K562 (cell line): ENCODE results near the gene TMED10. TPM values are rescaled to one million over a fixed set of nuclear protein-coding genes. Genes with fewer than 3 reads are reported as not detected.

Experiments used
- ATAC-seq: fragments of 200-7000 bp; cut with Tn5 transposase; 3 replicates; pipeline ENCODE4 v1.9.1; 2020; ENCODE audit warnings: moderate library complexity
- BruUV-seq: library from RNA; stranded (reverse); fragments of 400-500 nt; replicated peaks from 2 replicates; lab custom pipeline; 2021; lab: Mats Ljungman, UMichigan
- CTCF ChIA-PET: fragments of 300-600 bp; formaldehyde crosslinking; extraction: SDS; loops from one replicate; lab custom pipeline; 2021; ENCODE audit warnings: low intra/inter-chr PET ratio; lab: Yijun Ruan, JAX
- POLR2A ChIA-PET: fragments of 300-600, 350-650 bp; sonication (Branson Sonifier 250); formaldehyde crosslinking; extraction: SDS; loops from one replicate; lab custom pipeline; 2021; ENCODE audit warnings: antibody characterized with exemption, inconsistent platforms; lab: Yijun Ruan, JAX
- DNase-seq, 4 experiments: peaks; one replicate each; pipeline versions ENCODE4 v3.0.0 to v3.0.0-alpha.2; 2011 to 2018; ENCODE audit warnings: low spot score in 3 of 4, mixed read lengths in 3 of 4; ENCODE audit errors: extremely low read depth in 1 of 4
- FAIRE-seq: peaks from 2 replicates; lab custom pipeline; 2011; peaks lifted over from hg19 to GRCh38; lab: Jason Lieb, UNC
- H2AFZ ChIP-seq: 2 replicates; pipeline ENCODE4 v1.6.0; 2011; ENCODE audit warnings: low read depth, low read length, control low read depth, inconsistent platforms
- H3K27ac ChIP-seq: fragments of 200-600 bp; 3 replicates; pipeline ENCODE4 v1.8.0; 2011; ENCODE audit warnings: low read depth, mild to moderate bottlenecking, control low read depth, inconsistent platforms, low read length, moderate library complexity, mixed read lengths; ENCODE audit errors: extremely low read depth
- H3K27me3 ChIP-seq, 2 experiments: fragments of 300-600 bp in 1 of 2; 2 replicates in 1 of 2; 3 replicates in 1 of 2; pipeline versions ENCODE4 v1.6.0 to v1.8.0; 2011; ENCODE audit warnings: inconsistent platforms in 2 of 2, low read length in 2 of 2, mild to moderate bottlenecking in 1 of 2, mixed read lengths in 1 of 2, moderate library complexity in 1 of 2; ENCODE audit not compliant: control insufficient read depth in 2 of 2, insufficient read depth in 2 of 2
- H3K36me3 ChIP-seq: fragments of 300-600 bp; 3 replicates; pipeline ENCODE4 v1.8.0; 2011; ENCODE audit warnings: mild to moderate bottlenecking, low read length, inconsistent platforms; ENCODE audit not compliant: control insufficient read depth, insufficient read depth
- H3K4me1 ChIP-seq, 2 experiments: fragments of 200-600 bp in 1 of 2; replicated peaks in 1 of 2; 2 replicates in 1 of 2; 3 replicates in 1 of 2; pipeline versions ENCODE4 v1.5.1 to v1.8.0; 2011; ENCODE audit warnings: inconsistent platforms in 2 of 2, low read length in 2 of 2, mild to moderate bottlenecking in 1 of 2, mixed read lengths in 1 of 2, moderate library complexity in 1 of 2; ENCODE audit not compliant: control insufficient read depth in 2 of 2, insufficient read depth in 2 of 2
- H3K4me2 ChIP-seq: 2 replicates; pipeline ENCODE4 v1.6.1; 2011; ENCODE audit warnings: low read length, control low read depth, inconsistent platforms, mixed read lengths; ENCODE audit not compliant: insufficient read depth
- H3K4me3 ChIP-seq: fragments of 200-600 bp; sonication (generic), shearing (Covaris generic); 2 replicates; pipeline ENCODE4 v1.5.1; 2016; ENCODE audit warnings: control low read depth, inconsistent platforms
- H3K79me2 ChIP-seq: fragments of 200-600 bp; 3 replicates; pipeline ENCODE4 v1.8.0; 2011; ENCODE audit warnings: low read length, inconsistent platforms; ENCODE audit not compliant: control insufficient read depth, insufficient read depth
- H3K9ac ChIP-seq, 2 experiments: 2 replicates each; pipeline versions ENCODE4 v1.6.0 to v1.6.1; 2011; ENCODE audit warnings: low read depth in 2 of 2, low read length in 2 of 2, control low read depth in 1 of 2, inconsistent platforms in 1 of 2, mild to moderate bottlenecking in 1 of 2, mixed read lengths in 1 of 2; ENCODE audit not compliant: insufficient read depth in 1 of 2
- H3K9me1 ChIP-seq: one replicate; pipeline ENCODE4 v1.6.0; 2011; ENCODE audit warnings: inconsistent platforms, mild to moderate bottlenecking, low read length, moderate library complexity; ENCODE audit not compliant: control insufficient read depth, insufficient read depth
- H3K9me3 ChIP-seq: replicated peaks from 2 replicates; pipeline ENCODE4 v1.5.1; 2011; ENCODE audit warnings: low read depth, low read length, inconsistent platforms; ENCODE audit not compliant: control insufficient read depth, insufficient read depth
- H4K20me1 ChIP-seq: replicated peaks from 2 replicates; pipeline ENCODE4 v1.6.1; 2011; ENCODE audit warnings: low read length, inconsistent platforms, mixed read lengths; ENCODE audit not compliant: control insufficient read depth, insufficient read depth
- DLX4 ChIP-seq: fragments of 250-450 bp; sonication (Bioruptor Pico); IDR thresholded peaks from 2 replicates; pipeline ENCODE4 v1.6.1; 2021; ENCODE audit warnings: mild to moderate bottlenecking
- ELF1 ChIP-seq: fragments of 200-800 bp; sonication (Bioruptor generic); IDR thresholded peaks from 2 replicates; pipeline ENCODE4 v1.6.1; 2016; ENCODE audit warnings: missing genetic modification characterization, missing compliant biosample characterization
- ETV5 ChIP-seq: sonication (generic); formaldehyde crosslinking; IDR thresholded peaks from 2 replicates; pipeline ENCODE4 v1.4.0; 2020; ENCODE audit warnings: low read depth, mild to moderate bottlenecking, missing genetic modification reagents
- ILF3 ChIP-seq: fragments of 450-650 bp; IDR thresholded peaks from 2 replicates; pipeline ENCODE4 v1.6.1; 2018; ENCODE audit warnings: antibody characterized with exemption, mild to moderate bottlenecking, moderate library complexity, borderline replicate concordance
- TOE1 ChIP-seq, 2 experiments: fragments of 450-650 bp in 1 of 2; sonication (generic) in 1 of 2; formaldehyde crosslinking in 1 of 2; IDR thresholded peaks; 2 replicates each; pipeline versions ENCODE4 v1.7.1 to v1.8.0; 2016 to 2022; ENCODE audit warnings: borderline replicate concordance in 2 of 2, mild to moderate bottlenecking in 2 of 2, antibody characterized with exemption in 1 of 2, inconsistent platforms in 1 of 2, low read depth in 1 of 2, missing genetic modification reagents in 1 of 2, moderate library complexity in 1 of 2
- ZBTB7A ChIP-seq: IDR thresholded peaks from 2 replicates; pipeline ENCODE4 v1.6.1; 2011; ENCODE audit warnings: low read depth, mild to moderate bottlenecking, low read length, moderate library complexity, borderline replicate concordance; ENCODE audit not compliant: control insufficient read depth
- ZNF436 ChIP-seq: fragments of 250-450, 450-650 bp; sonication (Bioruptor Pico); formaldehyde crosslinking; IDR thresholded peaks from 2 replicates; pipeline ENCODE4 v1.7.0; 2020; ENCODE audit warnings: mild to moderate bottlenecking
- WGBS: fragments of 100-300 bp; shearing (Covaris generic); methylation state at CpG from one replicate; pipeline ENCODE4 v1.1.6; 2016; ENCODE audit warnings: low coverage, mixed read lengths; ENCODE audit not compliant: insufficient coverage; ENCODE audit errors: missing lambda C conversion rate; 5-methylcytosine and 5-hydroxymethylcytosine counted together
- in situ Hi-C: fragments of 300-500 bp; cut with MboI; formaldehyde crosslinking; loops from 4 replicates; pipeline ENCODE4 v1.15.0; 2018; ENCODE audit warnings: inconsistent platforms, mixed read lengths
- intact Hi-C: fragments of 100-400 bp; cut with micrococcal nuclease; formaldehyde crosslinking; loops from 2 replicates; pipeline ENCODE4 v1.14.2; 2022
- polyA plus RNA-seq, 8 experiments: library from polyadenylated mRNA; depleted of rRNA in 4 of 8; stranded (reverse) in 5 of 8; unstranded in 3 of 8; fragments of >200 nt; fragmentation: Nextera tagmentation in 2 of 8; fragmentation: Illumina TruSeq in 1 of 8; extraction: Ambion mirVana in 2 of 8; extraction: Trizol in 1 of 8; gene quantifications; 2 replicates each; pipeline versions ENCODE4 v1.2.1 to v1.2.3, GENCODE V29; 2011 to 2014; ENCODE audit warnings: inconsistent platforms in 1 of 8, missing spikeins in 1 of 8
- total RNA-seq, 7 experiments: library from RNA; depleted of rRNA in 6 of 7; stranded (reverse); fragments of >200 nt in 6 of 7; fragmentation: Illumina TruSeq in 2 of 7; extraction: Trizol in 2 of 7; gene quantifications; 2 replicates each; pipeline versions ENCODE4 v1.2.1 to v1.2.3, GENCODE V29; 2011 to 2021; ENCODE audit warnings: low replicate concordance in 1 of 7
- TF ChIP-seq, protein P1 (sequence below): fragments of 250-450 bp; sonication (Bioruptor Pico); IDR thresholded peaks from 2 replicates; pipeline ENCODE4 v1.5.0; 2021

Gene TMED10
- total and polyA plus RNA-seq, 9 of the 15 experiments (the other 6 are each of a cell fraction or from before 2014, with no cell fraction given) = 62.2 to 233 (median 124) TPM

GRCh38 chr14:75200451-75200850 lies 24.0 kb upstream of the TMED10 start:
- no peak overlapping the region for H2AFZ ChIP-seq
- 48% methylated on average over 3 of the region's 4 CpGs for WGBS
- no peaks in the 10 kb centered on the region for H4K20me1 ChIP-seq
- ATAC-seq (no peak), FAIRE-seq (no peak), DNase-seq (no peak)
- H3K4me1 ChIP-seq = peaks cover 14 to 25% of the 10 kb centered on the region in 2 experiments
- H3K4me2 ChIP-seq = no peak overlapping the region
- H3K27me3 ChIP-seq = no peaks in the 10 kb centered on the region
- no peaks in the 10 kb centered on the region for H3K36me3 ChIP-seq
- no peaks in the 10 kb centered on the region for H3K9me1 ChIP-seq
- H3K79me2 ChIP-seq = no peaks in the 10 kb centered on the region
- no peaks in the 10 kb centered on the region for H3K9me3 ChIP-seq
- BruUV-seq = no TSS peak
- no peak overlapping the region for H3K9ac ChIP-seq
- H3K27ac ChIP-seq = no peak overlapping the region
- TF ChIP-seq, protein P1, sequence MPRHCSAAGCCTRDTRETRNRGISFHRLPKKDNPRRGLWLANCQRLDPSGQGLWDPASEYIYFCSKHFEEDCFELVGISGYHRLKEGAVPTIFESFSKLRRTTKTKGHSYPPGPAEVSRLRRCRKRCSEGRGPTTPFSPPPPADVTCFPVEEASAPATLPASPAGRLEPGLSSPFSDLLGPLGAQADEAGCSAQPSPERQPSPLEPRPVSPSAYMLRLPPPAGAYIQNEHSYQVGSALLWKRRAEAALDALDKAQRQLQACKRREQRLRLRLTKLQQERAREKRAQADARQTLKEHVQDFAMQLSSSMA (CRISPR knock-in tag) = no peak
- TF ChIP-seq TOE1 (IDR thresholded peaks at IDR 0.05; ENCODE audit: borderline replicate concordance) (no peak), TOE1 (CRISPR knock-in tag; IDR thresholded peaks at IDR 0.05; ENCODE audit: borderline replicate concordance, low read depth) (no peak), ELF1 (tag) (no peak), ZBTB7A (no peak), ILF3 (no peak), DLX4 (CRISPR knock-in tag) (no peak), ETV5 (no peak), ZNF436 (no peak)
- TF ChIP-seq, all 486 proteins: peak for 0
- intact Hi-C loops (no loop called here), in situ Hi-C loops (no loop called here)
- CTCF ChIA-PET = no interaction called here
- H3K4me3 ChIP-seq = no peak overlapping the region
- POLR2A ChIA-PET = no interaction called here
